GM21515 (cell line): ENCODE results near the gene THAP11.
"Not testable (repeated sequence)": the region's sequence is repeated elsewhere in the genome, so short reads cannot be mapped to it uniquely, and the experiment has no call there.

Experiments used
- ATAC-seq: cut with Tn5 transposase; IDR thresholded peaks from one replicate; pipeline ENCODE4 v1.9.1; 2021; ENCODE audit not compliant: unreplicated experiment

Gene THAP11

GRCh38 chr16:67862623-67863583 is 20.8 kb downstream of the THAP11 start:
- ATAC-seq, result no peak

GRCh38 chr16:67864044-67864443 is 21.9 kb downstream of the THAP11 start:
- ATAC-seq, result not testable (repeated sequence)

GRCh38 chr16:67864594-67864993 is 22.5 kb downstream of the THAP11 start:
- ATAC-seq, result no peak

- no peak for ATAC-seq
These were observed 23.2 kb downstream of the THAP11 start for GRCh38 chr16:67865318-67865717.

GRCh38 chr16:67868290-67868689 is 26.2 kb downstream of the THAP11 start:
- no peak for ATAC-seq

GRCh38 chr16:67869653-67870052 is 27.5 kb downstream of the THAP11 start:
- no peak for ATAC-seq

GRCh38 chr16:67871256-67871655 is 29.1 kb downstream of the THAP11 start:
- ATAC-seq, result no peak

- ATAC-seq, result no peak
These were observed 30.1 kb downstream of the THAP11 start for GRCh38 chr16:67872131-67872630.

- ATAC-seq, result peak; percentile 55
These were observed 30.7 kb downstream of the THAP11 start, which contains the start of gene EDC4 for GRCh38 chr16:67872631-67873434. Gene EDC4, plus strand, starts transcription at chr16:67873052. Its CDS starts 210 bp downstream, at chr16:67873262.

GRCh38 chr16:67873435-67874370 is 31.6 kb downstream of the THAP11 start:
- ATAC-seq, result no peak

GRCh38 chr16:67874372-67874771 is 32.3 kb downstream of the THAP11 start:
- no peak for ATAC-seq

GRCh38 chr16:67877064-67877463 is 34.9 kb downstream of the THAP11 start:
- no peak for ATAC-seq

- ATAC-seq, result no peak
These were observed 36.1 kb downstream of the THAP11 start for GRCh38 chr16:67878232-67878631.

GRCh38 chr16:67878846-67879245 is 36.7 kb downstream of the THAP11 start:
- ATAC-seq, result no peak

- no peak for ATAC-seq
These were observed 37.3 kb downstream of the THAP11 start for GRCh38 chr16:67879462-67879861.

- ATAC-seq, result no peak
These were observed 37.8 kb downstream of the THAP11 start for GRCh38 chr16:67879936-67880335.

GRCh38 chr16:67880584-67880983 is 38.5 kb downstream of the THAP11 start:
- ATAC-seq, result no peak

- no peak for ATAC-seq
These were observed 39.6 kb downstream of the THAP11 start for GRCh38 chr16:67881621-67882161.

GRCh38 chr16:67882374-67883145 is 40.4 kb downstream of the THAP11 start:
- no peak for ATAC-seq
